Epidermal melanocyte (primary cell): ENCODE measurements around the gene HPS3.
"Not testable (repeated sequence)": the region's sequence is repeated elsewhere in the genome, so short reads cannot be mapped to it uniquely, and the experiment has no call there.

Experiments
- DNase-seq: peaks from one replicate; pipeline ENCODE4 v3.0.0; 2011; ENCODE audit warnings: low spot score; ENCODE audit not compliant: insufficient read length

Gene HPS3

GRCh38 chr3:149186219-149186618 lies 56.8 kb downstream of the HPS3 start:
- DNase-seq: no peak

GRCh38 chr3:149186721-149187120 lies 57.3 kb downstream of the HPS3 start:
- DNase-seq: no peak

DNA sequence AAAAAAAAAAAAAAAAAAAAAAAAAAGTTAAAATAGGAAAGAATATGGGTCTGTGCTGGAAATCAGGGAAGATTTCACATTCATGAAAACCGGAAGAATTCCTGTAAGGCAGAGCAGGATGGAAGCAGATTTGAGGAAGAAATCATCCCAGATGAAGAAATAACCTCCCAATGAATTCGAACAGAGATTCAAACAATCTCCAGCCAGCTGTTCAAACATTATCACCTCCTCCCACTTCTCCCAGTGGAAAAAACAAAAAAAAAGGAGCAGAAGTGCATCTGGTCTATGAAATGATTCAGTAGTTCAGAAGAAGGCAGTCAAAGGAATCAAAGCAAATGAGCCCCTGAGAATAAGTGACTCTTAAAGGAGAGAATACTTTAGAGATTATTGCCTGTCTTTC lies 59.1 kb downstream of the HPS3 start:
- DNase-seq: no peak

DNA sequence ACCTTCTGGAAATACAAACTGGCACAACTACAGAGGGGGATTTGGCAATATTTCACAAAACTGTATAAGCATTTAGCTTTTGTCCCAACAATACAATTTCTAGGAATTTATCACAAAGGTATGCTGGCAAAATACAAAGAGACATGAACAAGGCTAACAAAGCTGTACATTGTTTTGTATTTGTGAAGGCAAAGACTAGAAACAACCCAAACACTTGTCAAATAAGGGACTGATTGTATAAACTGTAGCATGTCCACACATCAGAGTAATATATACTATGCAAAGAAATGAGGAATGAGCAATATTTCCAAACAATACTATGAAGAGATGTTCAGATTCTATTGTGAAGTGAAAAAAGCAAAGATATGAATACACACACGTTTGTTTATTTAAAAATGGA lies 65.8 kb downstream of the HPS3 start:
- no peak for DNase-seq

- not testable (repeated sequence) for DNase-seq
These were observed 67.6 kb downstream of the HPS3 start for GRCh38 chr3:149196805-149197592.

GRCh38 chr3:149197669-149198068 lies 68.2 kb downstream of the HPS3 start:
- DNase-seq: no peak

- DNase-seq: no peak
These were observed 69.2 kb downstream of the HPS3 start for GRCh38 chr3:149198611-149199010.

- DNase-seq: no peak
These were observed 70.0 kb downstream of the HPS3 start for GRCh38 chr3:149199474-149199873.

DNA sequence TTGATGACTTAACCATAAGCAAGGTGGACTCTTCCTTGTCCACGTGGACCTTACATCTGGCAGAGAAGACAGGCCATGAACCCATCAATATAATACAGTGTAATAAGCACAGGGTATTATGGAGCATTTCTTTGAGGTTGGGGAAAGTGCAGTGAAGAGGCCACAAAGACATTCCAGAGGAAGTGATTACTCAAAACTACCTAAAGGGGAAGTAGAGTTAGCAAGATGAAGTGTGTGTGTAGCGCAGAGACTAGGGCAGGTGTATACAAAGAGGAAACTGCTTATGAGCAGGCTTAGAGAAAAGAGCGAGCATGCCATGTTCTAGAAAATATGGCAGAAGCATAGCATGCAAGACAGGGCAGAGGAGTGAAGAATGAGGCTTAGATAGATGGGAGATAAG lies 74.3 kb downstream of the HPS3 start:
- DNase-seq: no peak

GRCh38 chr3:149204390-149204991 lies 75.1 kb downstream of the HPS3 start:
- DNase-seq: no peak

- DNase-seq: no peak
These were observed 78.0 kb downstream of the HPS3 start for GRCh38 chr3:149207475-149207874.

GRCh38 chr3:149209431-149209830 lies 80.0 kb downstream of the HPS3 start:
- no peak for DNase-seq

GRCh38 chr3:149212386-149212785 lies 82.9 kb downstream of the HPS3 start:
- no peak for DNase-seq

DNA sequence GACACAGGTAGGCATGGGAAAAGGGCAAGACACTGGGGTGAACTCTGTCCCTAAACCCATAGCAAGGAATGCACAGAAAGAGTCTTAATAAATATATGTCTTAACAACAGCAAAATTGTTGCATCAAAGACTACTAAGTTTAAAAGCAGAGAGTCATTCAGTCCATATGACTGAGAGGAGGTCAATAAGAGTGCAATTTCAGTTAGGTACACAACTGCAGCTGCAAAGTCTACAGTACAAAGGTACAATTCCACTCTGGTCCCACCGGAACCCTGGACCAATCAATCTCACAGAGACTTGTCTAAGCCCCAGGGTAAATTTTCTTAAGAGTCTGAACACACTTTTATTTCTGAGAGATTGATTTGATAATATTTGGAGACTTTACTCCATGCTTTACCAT lies 85.3 kb downstream of the HPS3 start:
- no peak for DNase-seq

- DNase-seq: no peak
These were observed 86.1 kb downstream of the HPS3 start for GRCh38 chr3:149215515-149215914.

DNA sequence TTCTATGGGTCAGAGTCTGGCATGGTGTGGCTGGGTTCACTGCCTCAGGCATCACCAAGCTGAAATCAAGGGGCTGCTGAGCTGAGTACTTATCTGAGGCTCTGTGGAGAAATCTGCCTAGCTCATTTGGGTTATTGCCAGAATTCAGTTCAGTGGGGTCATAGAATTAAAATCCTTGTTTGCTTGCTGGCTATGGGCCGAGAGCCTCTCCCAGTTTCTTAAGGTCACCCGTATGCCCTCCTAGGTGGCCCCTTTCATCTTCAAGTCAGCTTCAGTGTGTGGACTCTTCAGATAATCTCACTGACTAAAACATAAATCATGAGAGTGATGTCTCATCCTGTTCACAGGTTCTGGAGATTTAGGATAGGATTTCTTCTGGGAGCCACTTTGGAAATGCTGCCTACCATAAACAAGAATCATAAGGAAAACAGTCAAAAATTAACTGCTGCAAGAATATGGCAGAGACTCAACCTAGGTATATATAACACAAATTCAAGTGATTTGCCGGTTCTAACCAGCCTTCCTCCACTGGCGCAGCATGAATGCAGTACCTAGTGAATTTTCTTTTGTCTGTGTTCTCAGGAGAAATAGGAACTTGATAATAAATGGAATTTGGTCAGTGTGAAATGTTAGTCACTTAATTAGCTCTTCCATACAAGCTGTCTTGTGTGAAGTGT lies 86.9 kb downstream of the HPS3 start:
- no peak for DNase-seq

DNA sequence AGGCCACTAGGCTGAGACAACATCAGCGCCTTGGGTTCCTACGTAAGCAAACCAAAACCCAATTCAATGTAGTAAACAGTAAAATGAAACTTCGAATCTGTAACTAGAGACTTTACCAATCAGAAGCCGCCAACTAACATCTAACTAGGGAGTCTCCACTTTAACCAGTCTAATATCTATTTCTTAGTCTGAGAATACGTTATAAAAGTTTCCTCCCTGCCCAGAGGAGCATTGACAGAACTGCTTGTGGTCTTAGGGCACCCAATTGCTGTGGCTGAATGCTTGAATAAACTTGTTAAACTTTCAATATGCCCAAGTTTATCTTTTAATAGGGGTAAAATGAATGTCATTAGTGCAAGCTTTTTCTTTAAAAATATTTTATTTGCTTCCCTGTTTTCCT lies 87.9 kb downstream of the HPS3 start:
- no peak for DNase-seq

DNA sequence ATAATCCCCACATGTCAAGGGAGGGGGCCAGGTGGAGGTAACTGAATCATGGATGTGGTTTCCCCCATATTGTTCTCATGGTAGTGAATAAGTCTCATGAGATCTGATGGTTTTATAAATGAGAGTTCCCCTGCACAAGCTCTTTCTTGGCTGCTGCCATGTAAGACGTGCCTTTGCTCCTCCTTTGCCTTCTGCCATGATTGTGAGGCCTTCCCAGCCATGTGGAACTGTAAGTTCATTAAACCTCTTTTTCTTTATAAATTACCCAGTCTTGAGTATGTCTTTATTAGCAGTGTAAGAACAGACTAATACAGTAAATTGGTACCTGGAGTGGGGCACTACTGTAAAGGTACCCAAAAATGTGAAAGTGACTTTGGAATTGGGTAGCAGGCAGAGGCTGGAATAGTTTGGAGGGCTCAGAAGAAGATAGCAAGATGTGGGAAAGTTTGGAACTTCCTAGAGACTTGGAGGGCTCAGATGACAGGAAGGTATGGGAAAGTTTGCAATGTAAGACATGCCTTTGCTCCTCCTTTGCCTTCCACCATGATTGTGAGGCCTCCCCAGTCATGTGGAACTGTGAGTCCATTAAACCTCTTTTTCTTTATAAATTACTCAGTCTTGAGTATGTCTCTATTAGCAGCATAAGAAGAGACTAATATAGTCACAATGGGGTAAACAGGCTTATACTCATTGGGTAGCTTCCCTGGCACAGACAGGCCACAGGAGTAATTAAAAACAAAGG lies 90.1 kb downstream of the HPS3 start:
- DNase-seq: not testable (repeated sequence)

DNA sequence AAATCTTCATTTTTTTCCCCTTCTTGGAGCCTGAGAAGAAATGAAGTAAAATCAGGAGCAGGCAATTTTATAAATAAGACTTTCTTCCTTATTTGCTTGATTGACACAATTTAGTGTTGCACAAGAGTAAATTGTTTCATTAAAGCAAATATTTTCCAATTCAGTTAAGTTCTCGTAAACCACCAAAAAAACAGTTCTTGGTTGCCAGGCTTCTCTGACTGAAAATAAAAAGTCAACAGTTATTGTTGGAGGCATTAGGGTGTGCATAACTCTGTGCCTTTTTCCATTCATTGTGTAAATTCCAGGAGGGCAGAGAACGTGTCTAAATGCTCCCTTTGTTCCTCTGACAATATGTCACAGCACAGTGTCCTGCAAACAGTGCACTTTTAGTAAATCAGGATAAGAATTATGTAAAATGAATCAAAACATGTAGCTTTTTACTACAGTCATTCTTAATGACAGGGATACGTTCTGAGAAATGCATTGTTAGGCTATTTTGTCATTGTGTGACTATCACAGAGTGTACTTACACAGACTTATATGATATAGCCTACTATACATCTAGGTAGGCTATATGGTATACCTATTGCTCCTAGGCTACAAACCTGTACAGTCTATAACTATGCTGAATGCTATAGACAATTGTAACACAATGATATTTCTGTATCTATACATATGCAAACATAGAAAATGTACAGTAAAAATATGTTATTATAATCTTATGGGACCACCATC lies 92.5 kb downstream of the HPS3 start, which contains the start of gene CP:
CP (minus strand) TSS at position 47 of the 735 bp plus-strand sequence; CDS start at position 10, 37 bp downstream.
- no peak for DNase-seq
